GM21576 (cell line): ENCODE data around the gene SGMS1.
A peak's percentile ranks its signal among the peaks of the same experiment; 100 is the strongest.
"Not testable (repeated sequence)": the region's sequence is repeated elsewhere in the genome, so short reads cannot be mapped to it uniquely, and the experiment has no call there.

Experiments used
- ATAC-seq: cut with Tn5 transposase; IDR thresholded peaks from one replicate; pipeline ENCODE4 v1.9.1; 2021; ENCODE audit warnings: mild to moderate bottlenecking, moderate library complexity; ENCODE audit not compliant: unreplicated experiment

SGMS1 gene

GRCh38 chr10:50471583-50471975 lies 152.2 kb downstream of the SGMS1 start:
- no peak for ATAC-seq

- ATAC-seq, result no peak
These were observed 152.8 kb downstream of the SGMS1 start for GRCh38 chr10:50470798-50471582.

GRCh38 chr10:50470345-50470744 lies 153.4 kb downstream of the SGMS1 start:
- ATAC-seq, result peak; percentile 64

GRCh38 chr10:50469778-50470193 lies 154.0 kb downstream of the SGMS1 start:
- no peak for ATAC-seq

GRCh38 chr10:50469288-50469687 lies 154.5 kb downstream of the SGMS1 start:
- no peak for ATAC-seq

- ATAC-seq, result no peak
These were observed 156.5 kb downstream of the SGMS1 start for GRCh38 chr10:50467209-50467608.

GRCh38 chr10:50464004-50464409 lies 159.7 kb downstream of the SGMS1 start:
- ATAC-seq, result no peak

GRCh38 chr10:50461834-50462233 lies 161.9 kb downstream of the SGMS1 start:
- ATAC-seq, result no peak

- no peak for ATAC-seq
These were observed 162.6 kb downstream of the SGMS1 start for GRCh38 chr10:50461123-50461522.

- ATAC-seq, result no peak
These were observed 167.0 kb downstream of the SGMS1 start for GRCh38 chr10:50456719-50457118.

- no peak for ATAC-seq
These were observed 169.8 kb downstream of the SGMS1 start for GRCh38 chr10:50453940-50454339.

- ATAC-seq, result peak; percentile 37
These were observed 171.2 kb downstream of the SGMS1 start for GRCh38 chr10:50452603-50453002.

GRCh38 chr10:50447691-50448090 lies 176.1 kb downstream of the SGMS1 start:
- ATAC-seq, result no peak

- ATAC-seq, result not testable (repeated sequence)
These were observed 178.0 kb downstream of the SGMS1 start for GRCh38 chr10:50445777-50446176.

GRCh38 chr10:50440489-50440888 lies 183.3 kb downstream of the SGMS1 start:
- no peak for ATAC-seq

- ATAC-seq, result no peak
These were observed 183.9 kb downstream of the SGMS1 start for GRCh38 chr10:50439806-50440205.

GRCh38 chr10:50439187-50439586 lies 184.6 kb downstream of the SGMS1 start:
- ATAC-seq, result no peak

GRCh38 chr10:50438049-50438936 lies 185.5 kb downstream of the SGMS1 start:
- ATAC-seq, result no peak

GRCh38 chr10:50437248-50437647 lies 186.5 kb downstream of the SGMS1 start:
- ATAC-seq, result no peak

- no peak for ATAC-seq
These were observed 187.0 kb downstream of the SGMS1 start for GRCh38 chr10:50436805-50437204.

- peak; percentile 62 for ATAC-seq
These were observed 191.3 kb downstream of the SGMS1 start for GRCh38 chr10:50432211-50433009.
